ENCODE data around the gene PRKAB1. TPM values are rescaled to one million over a fixed set of nuclear protein-coding genes. Genes with fewer than 3 reads are reported as not detected.

PRKAB1 gene
- total RNA-seq, 1 experiment from 2014 or later = 25.0 TPM

GRCh38 chr12:119665164-119665929 lies 2.6 kb upstream of the PRKAB1 start (continued):
- TF ChIP-seq CEBPB (IDR thresholded peaks at IDR 0.05; ENCODE audit: low read depth) (no peak), SIN3A (IDR thresholded peaks at IDR 0.05; ENCODE audit: low read depth) (no peak), YY1 (IDR thresholded peaks at IDR 0.05; ENCODE audit: extremely low read depth, insufficient replicate concordance, low read depth, low read length) (no peak), SRF (IDR thresholded peaks at IDR 0.05; ENCODE audit: low read depth) (no peak), ZBTB33 (IDR thresholded peaks at IDR 0.05; ENCODE audit: extremely low read depth, insufficient replicate concordance, low read length) (no peak), JUND (IDR thresholded peaks at IDR 0.05) (no peak)
- TF ChIP-seq, protein P1, sequence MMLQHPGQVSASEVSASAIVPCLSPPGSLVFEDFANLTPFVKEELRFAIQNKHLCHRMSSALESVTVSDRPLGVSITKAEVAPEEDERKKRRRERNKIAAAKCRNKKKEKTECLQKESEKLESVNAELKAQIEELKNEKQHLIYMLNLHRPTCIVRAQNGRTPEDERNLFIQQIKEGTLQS (IDR thresholded peaks at IDR 0.05) = no peak

DNA sequence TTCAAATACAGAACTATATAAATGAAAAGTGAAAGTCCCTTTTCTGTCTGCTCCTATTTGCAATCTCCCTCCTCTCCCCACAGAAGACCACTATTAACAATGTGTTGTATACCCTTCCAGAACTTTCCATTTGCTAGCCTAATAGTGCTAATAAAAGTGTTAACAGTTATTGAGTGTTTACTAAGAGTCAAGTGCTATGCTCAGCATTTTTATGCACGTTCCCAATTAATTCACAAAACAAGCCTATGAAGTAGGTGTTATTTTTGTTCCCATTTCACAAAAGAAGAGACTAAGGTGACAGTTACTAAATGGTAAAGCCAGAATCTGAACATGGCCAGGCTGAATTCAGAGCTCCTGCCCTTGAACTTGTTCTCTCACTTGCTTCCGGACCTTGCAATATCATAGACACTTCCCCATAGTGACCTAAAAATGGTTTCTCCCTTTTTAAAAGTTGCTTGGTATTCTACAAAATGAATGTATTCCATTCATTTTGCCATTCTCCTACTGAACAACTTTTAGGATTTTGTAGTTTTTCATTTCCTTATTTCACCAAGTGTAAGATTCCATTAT lies 1.6 kb upstream of the PRKAB1 start:
- peaks cover 0 to 11% of the 10 kb centered on the region in 2 experiments; a peak in 1 of 4 replicates for H3K4me1 ChIP-seq (ENCODE audit: control insufficient read depth in 1 of 2, insufficient read depth in 2 of 2, low read length in 2 of 2)
- DNase-seq (ENCODE audit: low read depth, low spot score) (no peak), ATAC-seq (no peak)
- H2AFZ ChIP-seq (ENCODE audit: low read depth, low read length, poor library complexity, severe bottlenecking) = peak overlapping the region; percentile 98
- no peak overlapping the region for H3K9ac ChIP-seq (ENCODE audit: low read length)
- H3K36me3 ChIP-seq (ENCODE audit: control insufficient read depth in 1 of 2, insufficient read depth in 2 of 2, low read length in 2 of 2) = peaks cover 0 to 10% of the 10 kb centered on the region in 2 experiments; a peak in 1 of 4 replicates
- TF ChIP-seq TCF7L2 (IDR thresholded peaks at IDR 0.05; ENCODE audit: borderline replicate concordance, extremely low read depth, insufficient read depth, insufficient read length) (no peak), ELF1 (IDR thresholded peaks at IDR 0.05; ENCODE audit: borderline replicate concordance, low read depth) (no peak)
- POLR2A ChIA-PET = no interaction called here
- H3K79me2 ChIP-seq (ENCODE audit: insufficient read depth, low read length) = peaks cover 32% of the 10 kb centered on the region
- RAD21 ChIA-PET (ENCODE audit: low non-redundant PET in 1 of 2, low total read pairs in 2 of 2, uncharacterized antibody in 2 of 2, unreplicated experiment in 2 of 2) = no interaction called here
- no TSS peak for BruUV-seq (replicated peaks)
- H3K9me2 ChIP-seq (ENCODE audit: insufficient read depth) = no peaks in the 10 kb centered on the region
- no peak overlapping the region for H3K4me3 ChIP-seq (replicated peaks in 1 of 2; ENCODE audit: low read depth in 1 of 2, low read length in 2 of 2)
- H4K20me1 ChIP-seq (ENCODE audit: insufficient read depth) = no peaks in the 10 kb centered on the region
- CTCF ChIA-PET = interaction anchor here (1.5 kb wide), 1 partner anchor 23 kb away, joined by 3 read pairs; no protein-coding TSS in a partner anchor
- intact Hi-C loops (cut with micrococcal nuclease) = no loop called here
- H3K27ac ChIP-seq (ENCODE audit: low read depth, low read length) = no peak overlapping the region
- no peaks in the 10 kb centered on the region for H3K9me3 ChIP-seq (ENCODE audit: control insufficient read depth in 1 of 2, insufficient read depth in 1 of 2, low read depth in 1 of 2, low read length in 2 of 2)
- no peak overlapping the region for H3K4me2 ChIP-seq (ENCODE audit: low read length)
- peaks cover 3% of the 10 kb centered on the region; the same call in 1 of the 2 replicates for H3K27me3 ChIP-seq (ENCODE audit: insufficient read depth, low read length)

Measured in HCT116 (cell line).